ENCODE measurements around the gene CFAP61.
"Not testable (repeated sequence)": the region's sequence is repeated elsewhere in the genome, so short reads cannot be mapped to it uniquely, and the experiment has no call there.

The CFAP61 gene

GRCh38 chr20:20052074-20052970, at the start of gene CFAP61, which contains the start of gene CRNKL1:
Gene CFAP61 (plus strand): TSS chr20:20052532. CDS start chr20:20056654, 4,122 bp downstream.
Gene CRNKL1 (minus strand): TSS chr20:20052466. CDS start chr20:20052342, 124 bp downstream.
- peak; percentile 97 for DNase-seq (ENCODE audit: low spot score)

GRCh38 chr20:20003031-20003954, 49.0 kb upstream of the CFAP61 start:
- no peak for DNase-seq (ENCODE audit: low spot score)

GRCh38 chr20:20003955-20004322, 48.4 kb upstream of the CFAP61 start:
- not testable (repeated sequence) for DNase-seq (ENCODE audit: low spot score)

DNA sequence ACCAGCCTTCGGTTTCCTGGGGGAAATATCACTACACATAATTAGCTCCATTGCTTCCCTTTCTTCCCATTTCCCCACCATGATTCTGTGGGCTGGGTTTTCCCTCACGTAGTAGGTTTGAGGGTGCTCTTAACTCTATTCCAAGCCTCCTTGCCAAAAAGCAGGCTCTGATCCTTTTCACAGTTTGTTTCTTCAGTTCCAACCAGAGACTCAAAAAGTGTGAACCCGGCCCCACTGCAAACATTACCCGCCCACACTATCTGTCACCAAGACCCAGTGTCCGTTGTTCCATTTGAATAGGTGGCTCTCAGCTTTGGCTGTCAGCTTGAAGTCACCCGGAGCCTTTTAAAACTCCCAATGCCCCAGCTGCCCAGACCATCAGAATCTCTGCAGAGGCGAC, 47.0 kb upstream of the CFAP61 start:
- no peak for DNase-seq (ENCODE audit: low spot score)

GRCh38 chr20:20009784-20010253, 42.5 kb upstream of the CFAP61 start:
- DNase-seq (ENCODE audit: low spot score): no peak

GRCh38 chr20:20010639-20011500, 41.5 kb upstream of the CFAP61 start:
- peak; percentile 25 for DNase-seq (ENCODE audit: low spot score)

GRCh38 chr20:20012541-20012940, 39.8 kb upstream of the CFAP61 start:
- DNase-seq (ENCODE audit: low spot score): no peak

GRCh38 chr20:20014659-20015058, 37.7 kb upstream of the CFAP61 start:
- no peak for DNase-seq (ENCODE audit: low spot score)

GRCh38 chr20:20017001-20017843, 35.1 kb upstream of the CFAP61 start, which contains the start of gene NAA20:
Gene NAA20 (plus strand): TSS chr20:20017362. CDS start chr20:20017397, 35 bp downstream.
- DNase-seq (ENCODE audit: low spot score): peak; percentile 95

GRCh38 chr20:20017844-20018185, 34.5 kb upstream of the CFAP61 start:
- no peak for DNase-seq (ENCODE audit: low spot score)

DNA sequence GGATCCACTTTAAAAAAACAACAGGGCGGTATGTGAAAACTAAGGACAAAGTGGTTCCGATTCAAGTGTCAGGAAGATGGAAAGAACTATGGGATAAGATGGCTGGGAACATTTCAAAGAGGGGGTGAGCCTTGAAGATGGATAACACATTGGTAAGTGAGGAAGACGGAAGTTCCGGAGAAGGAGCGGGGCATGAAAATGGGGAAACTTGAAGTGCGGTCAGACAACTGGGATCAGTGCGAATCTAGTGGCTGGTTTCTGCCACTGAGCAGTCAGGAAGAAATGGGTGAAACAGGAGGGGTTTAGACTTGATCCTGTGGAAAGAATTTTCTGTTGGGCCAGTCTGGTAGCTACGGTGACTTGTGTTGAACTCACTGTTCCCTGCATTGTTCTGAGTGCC, 34.0 kb upstream of the CFAP61 start:
- DNase-seq (ENCODE audit: low spot score): no peak

DNA sequence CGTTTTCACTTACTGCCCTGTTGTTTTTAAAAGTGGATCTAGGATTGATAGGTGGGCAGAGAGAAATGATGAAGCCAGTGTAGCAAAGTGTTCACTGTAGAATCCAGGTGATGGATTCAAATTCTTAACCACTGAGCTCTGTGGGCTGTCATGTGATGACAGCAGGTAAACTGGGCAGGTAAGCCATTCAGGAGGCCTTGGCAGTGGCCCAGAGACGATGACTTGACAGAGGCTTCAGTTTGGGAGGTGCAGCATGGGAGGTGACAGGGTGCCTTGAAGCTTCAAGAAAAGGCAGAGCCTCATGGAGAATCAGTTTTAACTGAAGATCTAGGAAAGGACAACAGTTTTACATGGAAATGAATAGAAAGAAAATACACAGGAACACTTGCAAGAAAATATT, 33.2 kb upstream of the CFAP61 start:
- peak; percentile 59 for DNase-seq (ENCODE audit: low spot score)

GRCh38 chr20:20020908-20021307, 31.4 kb upstream of the CFAP61 start:
- DNase-seq (ENCODE audit: low spot score): no peak

DNA sequence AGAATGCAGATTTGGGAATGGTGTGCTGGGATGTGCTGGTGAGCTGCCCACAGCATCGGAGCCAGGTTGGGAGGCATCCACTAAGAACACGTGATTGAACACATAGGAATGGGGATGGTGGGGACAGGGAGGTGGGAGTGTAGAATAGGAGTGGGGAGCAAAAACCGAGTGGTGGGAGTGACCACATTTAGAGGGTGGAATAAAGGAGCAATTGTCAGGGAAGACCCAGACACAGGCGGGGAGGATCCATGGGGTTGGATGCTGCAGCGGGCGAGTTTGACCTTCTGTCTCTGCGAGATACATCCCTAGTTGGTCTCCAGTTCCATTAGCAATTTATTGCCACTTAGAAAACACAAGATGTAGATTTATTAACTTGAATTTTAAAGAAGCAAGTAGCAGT, 30.5 kb upstream of the CFAP61 start:
- no peak for DNase-seq (ENCODE audit: low spot score)

DNA sequence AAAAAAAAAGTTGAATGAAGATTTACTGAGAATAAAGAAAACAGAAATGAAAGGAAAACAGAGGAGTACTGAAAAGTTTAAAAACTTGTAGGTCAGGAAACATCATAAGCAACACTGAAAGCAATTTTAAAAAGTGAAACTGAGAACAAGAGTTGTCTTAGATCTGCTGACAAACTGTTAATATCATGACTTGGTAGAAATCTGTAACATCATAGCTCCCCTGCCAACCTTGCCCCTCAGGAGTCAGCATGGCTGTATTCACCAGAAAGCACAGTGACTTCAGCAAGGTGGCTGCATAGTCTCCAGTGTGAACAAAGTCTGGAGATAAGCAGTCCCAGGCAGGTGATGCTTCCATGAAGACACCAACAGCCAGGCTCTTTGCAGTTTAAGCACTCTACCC, 29.8 kb upstream of the CFAP61 start:
- DNase-seq (ENCODE audit: low spot score): no peak

GRCh38 chr20:20023395-20023794, 28.9 kb upstream of the CFAP61 start:
- no peak for DNase-seq (ENCODE audit: low spot score)

- DNase-seq (ENCODE audit: low spot score): no peak
Observed at GRCh38 chr20:20024942-20025341, 27.4 kb upstream of the CFAP61 start.

DNA sequence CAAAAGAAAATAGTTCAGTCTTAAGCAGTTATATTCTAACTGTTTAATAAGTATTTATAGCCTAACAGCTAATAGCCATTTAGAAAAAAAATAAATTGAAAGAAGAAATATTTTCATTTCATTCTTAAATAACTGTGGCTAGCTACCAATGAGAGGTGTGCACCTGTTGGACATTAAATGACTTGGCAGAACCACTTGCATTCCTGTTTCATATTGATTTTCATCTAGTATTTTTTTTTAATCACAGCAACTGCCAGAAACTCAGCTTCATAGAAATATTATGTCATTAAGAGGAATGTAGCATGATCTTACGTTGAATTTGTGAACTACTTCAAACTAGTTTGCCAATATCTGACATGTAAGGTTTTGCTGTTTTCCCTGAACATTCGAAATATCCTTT, 25.0 kb upstream of the CFAP61 start:
- no peak for DNase-seq (ENCODE audit: low spot score)

DNA sequence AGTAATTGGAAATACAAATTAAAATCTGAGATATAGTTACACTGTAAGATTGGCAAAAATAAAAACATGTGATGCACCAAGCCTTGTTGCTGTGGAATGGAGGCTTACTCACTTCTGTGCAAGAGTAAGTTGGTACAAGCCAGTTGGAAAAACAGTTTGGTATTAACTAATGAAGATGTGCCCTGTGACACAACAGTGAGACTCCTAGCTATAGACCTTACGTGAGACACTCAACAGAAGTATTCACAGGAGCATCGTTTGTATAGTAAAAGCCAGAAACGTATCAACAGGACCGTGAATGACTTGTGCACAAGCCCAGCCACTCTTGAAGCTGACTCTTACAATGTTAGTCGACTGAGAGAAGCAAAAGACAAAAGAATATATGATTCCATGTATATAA, 20.5 kb upstream of the CFAP61 start:
- DNase-seq (ENCODE audit: low spot score): no peak

DNA sequence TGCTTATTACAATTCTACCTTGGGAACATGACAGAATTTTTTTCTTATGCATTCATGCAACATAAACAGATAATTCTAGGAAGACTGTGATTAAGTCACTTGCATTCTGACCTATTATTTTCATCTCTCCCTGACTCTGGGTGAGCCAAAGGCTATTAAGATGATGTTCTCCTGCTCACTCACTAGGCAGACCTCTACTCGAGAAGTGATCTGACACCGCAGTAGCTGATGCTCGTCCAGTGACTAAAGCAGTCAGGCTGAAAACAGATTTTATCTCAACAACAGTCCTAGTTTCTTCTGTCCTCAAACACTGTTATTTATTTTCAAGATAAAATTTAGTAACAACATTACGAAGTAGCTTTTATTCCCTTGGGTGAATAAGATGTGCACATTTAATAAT, 17.8 kb upstream of the CFAP61 start:
- no peak for DNase-seq (ENCODE audit: low spot score)

DNA sequence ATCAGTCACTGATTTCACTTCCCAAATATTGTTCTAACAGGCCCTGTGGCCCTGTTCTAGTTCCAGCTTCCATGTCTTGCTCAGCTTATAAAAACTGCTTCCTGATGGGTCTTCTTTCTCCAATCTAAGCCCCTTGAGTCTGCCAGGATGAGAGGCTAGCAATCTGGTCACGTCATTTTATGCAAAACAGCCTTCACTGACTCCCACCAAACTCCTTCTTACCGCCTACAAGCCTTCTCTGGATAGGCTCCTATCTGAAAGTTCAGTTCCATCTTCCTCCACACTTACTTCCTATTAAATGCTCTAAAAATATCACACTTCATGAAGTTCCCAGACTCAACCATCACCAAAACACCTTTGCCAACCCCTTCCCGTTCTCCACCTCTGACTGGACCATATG, 15.6 kb upstream of the CFAP61 start:
- DNase-seq (ENCODE audit: low spot score): no peak

Data from LoVo (cell line).